ENCODE measurements around the gene HYKK.

- TF ChIP-seq POLR2A (IDR thresholded peaks at IDR 0.05; ENCODE audit: low read depth, low read length) (peak; percentile 88), POLR2AphosphoS5 (IDR thresholded peaks at IDR 0.05; ENCODE audit: low read depth, low read length) (peak; percentile 93), TAF1 (IDR thresholded peaks at IDR 0.05; ENCODE audit: borderline replicate concordance, low read depth, low read length) (peak; percentile 70; the same call in 1 of the 2 replicates)
Measured at GRCh38 chr15:78540141-78540870, 32.9 kb downstream of the HYKK start, which contains the start of gene PSMA4.
